ENCODE data around the gene ZFYVE28.

DNA sequence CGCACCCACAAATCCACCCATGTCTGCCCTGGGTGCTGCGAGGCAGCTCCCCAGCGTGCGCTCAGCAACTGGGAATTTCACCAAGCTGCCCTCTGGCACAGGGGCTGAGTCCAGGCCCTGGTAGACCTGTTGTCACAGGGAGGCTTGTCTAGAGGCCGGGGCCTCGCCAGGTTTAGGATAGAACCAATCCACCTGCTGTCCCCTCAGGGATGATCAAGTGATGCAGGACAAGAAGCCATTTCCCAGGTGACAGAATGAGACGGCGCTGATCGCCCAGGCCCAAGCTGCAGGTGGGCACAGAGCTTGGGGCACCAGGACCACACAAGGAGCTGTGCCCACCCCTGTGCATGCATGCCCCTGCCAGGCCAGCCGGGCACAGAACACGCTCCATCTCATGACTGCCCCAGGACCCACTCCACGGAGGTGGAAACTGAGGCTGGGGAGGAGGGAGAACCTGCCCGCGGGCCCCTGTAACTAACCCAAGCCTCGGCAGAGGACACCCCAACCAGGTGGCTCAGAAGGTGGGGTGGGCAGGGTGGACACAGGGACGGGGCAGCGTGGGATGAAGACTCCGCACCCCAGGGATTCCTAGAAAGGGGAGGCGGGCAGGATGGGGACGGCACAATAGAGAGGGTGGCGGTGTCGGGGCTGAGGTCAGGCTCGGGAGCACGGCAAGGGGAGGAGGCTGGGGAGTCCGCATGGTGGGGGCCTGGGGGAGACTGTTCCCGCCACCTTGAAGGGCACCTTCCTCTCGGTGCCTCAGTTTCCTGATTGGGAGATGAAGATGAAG is 78.0 kb downstream of the ZFYVE28 start:
- no peak for TF ChIP-seq CTCF (IDR thresholded peaks at IDR 0.05)
- no peak for TF ChIP-seq EZH2 (IDR thresholded peaks at IDR 0.05)
